ENCODE measurements around the gene TAS2R9.

- TF ChIP-seq POU6F1 (CRISPR knock-in tag; IDR thresholded peaks at IDR 0.05; ENCODE audit: borderline replicate concordance, low read depth) (no peak), OSR1 (CRISPR knock-in tag; IDR thresholded peaks at IDR 0.05) (no peak), TOX (CRISPR knock-in tag; IDR thresholded peaks at IDR 0.05; ENCODE audit: borderline replicate concordance) (no peak), SNAI2 (CRISPR knock-in tag; IDR thresholded peaks at IDR 0.05) (no peak), ISL1 (CRISPR knock-in tag; IDR thresholded peaks at IDR 0.05) (no peak), PATZ1 (CRISPR knock-in tag; IDR thresholded peaks at IDR 0.05; ENCODE audit: borderline replicate concordance) (no peak), CREB5 (CRISPR knock-in tag; IDR thresholded peaks at IDR 0.05; ENCODE audit: low read depth) (no peak), GLIS3 (CRISPR knock-in tag; IDR thresholded peaks at IDR 0.05) (no peak)
Observed at GRCh38 chr12:10783252-10783651, 26.7 kb downstream of the TAS2R9 start.

Data from SK-N-SH treated with all-trans-retinoic acid at 6 μM for 48 hours (cell line).